ENCODE measurements around the gene ZNF426.
"Not testable (repeated sequence)": the region's sequence is repeated elsewhere in the genome, so short reads cannot be mapped to it uniquely, and the experiment has no call there.

The ZNF426 gene

DNA sequence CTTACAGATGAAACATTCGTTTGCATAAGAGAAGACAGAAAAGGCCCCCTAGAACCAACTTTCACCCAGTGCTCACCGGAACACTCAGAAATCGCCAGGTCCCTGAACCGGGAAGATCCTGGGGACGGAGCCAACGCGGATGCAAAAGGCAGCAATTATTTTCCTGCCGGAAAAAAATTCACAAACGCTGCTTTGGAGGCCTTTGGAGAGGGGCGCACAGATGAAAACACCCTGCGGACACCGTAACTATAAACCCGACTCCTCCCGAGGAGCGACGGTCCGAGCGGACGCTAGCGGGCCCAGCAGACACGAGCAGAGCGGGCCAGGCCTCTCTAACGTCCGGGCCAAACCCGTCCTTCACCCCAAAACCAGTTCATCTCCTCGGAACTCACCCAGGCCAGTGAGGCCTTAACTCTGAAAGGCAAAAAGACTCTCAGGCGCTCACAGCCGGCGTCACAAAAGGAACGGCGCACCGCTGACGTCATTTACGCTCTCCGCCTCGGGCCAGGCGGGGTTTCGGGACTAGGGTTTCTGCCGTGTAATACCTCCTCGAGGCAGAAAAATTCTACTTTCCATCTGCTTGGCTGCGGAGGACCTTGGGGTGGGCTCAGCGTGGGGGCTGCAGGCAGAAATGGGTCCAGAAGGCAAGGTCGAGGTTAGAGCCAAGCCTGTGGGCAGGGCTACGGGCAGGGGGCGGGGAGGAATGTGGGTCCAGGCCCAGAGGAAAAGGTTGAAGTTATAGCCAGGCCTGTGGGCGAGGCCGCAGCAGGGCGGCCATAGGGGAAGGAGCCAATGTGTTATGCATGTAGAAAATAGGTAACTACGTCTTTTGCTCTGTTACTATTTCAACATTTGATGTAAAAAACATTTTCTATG lies at the start of gene ZNF426:
TSS of gene ZNF426 (minus strand) at position 463 of the 876 bp plus-strand sequence. CDS start 2,413 bp downstream, outside the sequence.
- DNase-seq (ENCODE audit: low spot score): peak; percentile 56

DNA sequence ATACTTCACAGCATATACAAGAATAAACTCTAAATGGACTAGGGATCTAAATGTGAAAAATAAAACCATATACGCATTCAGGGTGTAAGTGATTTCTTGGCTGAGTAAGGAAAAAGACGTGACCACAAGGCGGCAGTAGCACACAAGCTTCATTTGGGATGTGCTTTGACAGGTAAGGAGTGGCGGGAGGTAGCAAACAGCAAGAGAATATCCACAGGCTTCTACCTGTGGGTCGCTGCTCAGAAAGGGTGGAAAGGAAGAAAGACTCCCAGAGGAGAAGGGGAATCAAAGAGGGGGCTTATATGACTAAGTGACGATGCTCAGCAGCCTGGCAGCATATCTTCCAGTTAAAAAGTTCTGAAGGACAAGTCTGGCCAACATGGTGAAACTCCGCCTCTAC lies 48.3 kb upstream of the ZNF426 start:
- DNase-seq (ENCODE audit: low spot score): peak; percentile 63

DNA sequence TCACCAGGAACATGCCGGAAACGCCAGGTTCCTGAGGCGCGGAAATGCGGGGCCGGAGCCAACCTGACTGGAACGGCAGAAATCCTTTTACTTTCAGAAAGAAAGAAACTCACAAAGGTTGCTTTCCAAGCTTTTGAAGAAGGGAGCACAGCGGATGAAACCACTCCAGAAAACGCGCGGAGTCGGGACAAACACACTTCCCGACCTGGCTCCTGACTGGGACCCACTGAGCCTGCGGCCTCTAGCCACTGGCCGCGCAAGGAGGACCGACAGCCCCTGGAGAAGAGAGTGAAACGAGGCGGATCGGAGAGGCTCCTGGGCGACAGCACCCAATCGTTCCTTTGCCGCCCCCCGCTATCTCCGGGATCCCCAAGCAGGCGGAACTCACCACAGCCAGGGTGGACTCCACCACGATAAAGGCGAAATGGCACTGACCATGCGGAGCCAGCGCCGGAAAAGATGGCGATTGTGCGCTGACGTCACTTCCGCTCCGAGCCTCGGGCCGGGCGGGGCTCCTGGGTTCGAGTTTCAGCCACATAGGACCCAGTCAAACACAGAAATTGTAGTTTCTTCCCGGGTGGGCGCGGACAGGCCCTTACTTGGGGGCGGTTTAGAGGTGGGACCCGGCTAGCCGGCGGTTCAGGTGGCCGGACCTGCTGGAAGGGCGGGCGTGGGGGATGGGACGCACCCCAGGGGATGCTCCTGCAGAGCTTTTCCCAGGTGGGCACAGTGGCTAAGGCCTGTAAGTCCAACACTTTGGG lies 45.8 kb upstream of the ZNF426 start, which contains the start of gene ZNF121:
TSS of gene ZNF121 (minus strand) at position 432 of the 761 bp plus-strand sequence. CDS start 16,407 bp downstream, outside the sequence.
- peak; percentile 82 for DNase-seq (ENCODE audit: low spot score)

DNA sequence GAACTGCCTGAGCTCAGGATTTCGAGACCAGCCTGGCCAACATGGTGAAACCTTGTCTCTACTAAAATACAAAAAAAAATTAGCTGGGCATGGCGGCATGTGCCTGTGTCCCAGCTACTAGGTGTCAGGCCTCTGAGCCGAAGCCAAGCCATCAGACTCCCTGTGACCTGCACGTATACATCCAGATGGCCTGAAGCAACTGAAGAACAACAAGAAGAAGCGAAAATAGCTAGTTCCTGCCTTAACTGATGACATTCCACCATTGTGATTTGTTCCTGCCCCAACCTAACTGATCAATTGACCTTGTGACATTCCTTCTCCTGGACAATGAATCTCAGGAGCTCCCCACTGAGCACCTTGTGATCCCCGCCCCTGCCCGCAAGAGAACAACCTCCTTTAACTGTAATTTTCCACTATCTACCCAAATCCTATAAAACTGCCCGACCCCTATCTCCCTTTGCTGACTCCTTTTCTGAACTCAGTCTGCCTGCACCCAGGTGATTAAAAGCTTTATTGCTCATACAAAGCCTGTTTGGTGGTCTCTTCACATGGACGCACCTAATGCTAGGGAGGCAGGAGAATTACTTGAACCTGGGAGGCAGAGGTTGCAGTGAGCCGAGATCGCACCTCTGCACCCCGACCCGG lies 43.8 kb upstream of the ZNF426 start:
- not testable (repeated sequence) for DNase-seq (ENCODE audit: low spot score)

DNA sequence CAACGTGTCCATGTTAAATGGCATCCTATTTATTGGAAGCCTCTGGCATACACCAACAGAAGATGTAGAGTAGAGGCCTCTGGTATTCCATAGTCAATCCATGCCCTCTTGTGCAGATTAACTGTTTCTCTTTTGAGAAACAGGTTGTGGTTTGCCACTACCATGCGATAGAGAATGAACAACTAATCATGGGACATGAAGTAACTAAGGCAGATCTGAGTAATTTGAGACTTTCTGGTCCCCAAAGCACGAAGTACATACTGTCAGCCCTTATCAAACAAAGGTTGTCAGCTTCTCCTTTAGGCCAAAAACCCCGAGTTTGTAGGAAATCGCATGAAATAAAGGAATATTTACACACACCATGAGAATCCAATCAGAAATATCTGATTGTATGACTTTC lies 42.3 kb upstream of the ZNF426 start:
- DNase-seq (ENCODE audit: low spot score): no peak

DNA sequence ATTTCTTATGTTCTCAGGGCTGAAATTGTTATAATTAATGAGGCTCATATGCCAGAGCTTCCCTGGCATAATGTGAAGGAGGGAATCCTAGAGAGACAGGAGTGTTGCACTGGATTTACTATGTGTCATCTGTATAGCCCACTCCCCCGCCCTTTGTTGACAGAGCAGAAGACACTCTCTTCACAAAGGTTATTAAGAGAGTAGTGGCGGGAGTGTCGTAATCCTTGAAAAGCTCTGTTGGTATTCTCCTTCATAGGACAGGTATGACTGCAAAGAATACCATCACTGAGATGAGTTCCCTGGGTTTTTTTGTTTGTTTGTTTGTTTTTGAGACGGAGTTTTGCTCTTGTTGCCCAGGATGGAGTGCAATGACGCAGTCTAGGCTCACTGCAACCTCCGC lies 31.8 kb upstream of the ZNF426 start:
- no peak for DNase-seq (ENCODE audit: low spot score)

DNA sequence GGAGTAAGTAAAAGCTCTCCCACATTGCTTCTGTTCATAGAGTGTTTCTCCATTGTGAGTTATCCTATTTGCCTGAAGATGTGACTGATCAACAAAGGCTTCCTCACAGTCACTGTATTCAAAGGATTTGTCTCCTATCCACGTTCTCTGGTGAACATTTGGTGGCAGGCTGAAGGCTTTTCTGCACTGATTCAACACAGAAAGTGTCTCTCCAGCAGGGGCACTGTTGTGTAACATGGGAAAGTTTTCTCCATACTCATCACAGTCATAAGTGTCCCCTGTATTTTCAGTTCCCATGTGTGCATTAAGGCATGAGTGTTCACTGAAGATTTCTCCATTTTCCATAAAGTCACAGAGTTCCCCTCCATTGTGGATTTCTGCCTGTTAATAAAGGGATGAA lies 28.3 kb upstream of the ZNF426 start:
- DNase-seq (ENCODE audit: low spot score): no peak

DNA sequence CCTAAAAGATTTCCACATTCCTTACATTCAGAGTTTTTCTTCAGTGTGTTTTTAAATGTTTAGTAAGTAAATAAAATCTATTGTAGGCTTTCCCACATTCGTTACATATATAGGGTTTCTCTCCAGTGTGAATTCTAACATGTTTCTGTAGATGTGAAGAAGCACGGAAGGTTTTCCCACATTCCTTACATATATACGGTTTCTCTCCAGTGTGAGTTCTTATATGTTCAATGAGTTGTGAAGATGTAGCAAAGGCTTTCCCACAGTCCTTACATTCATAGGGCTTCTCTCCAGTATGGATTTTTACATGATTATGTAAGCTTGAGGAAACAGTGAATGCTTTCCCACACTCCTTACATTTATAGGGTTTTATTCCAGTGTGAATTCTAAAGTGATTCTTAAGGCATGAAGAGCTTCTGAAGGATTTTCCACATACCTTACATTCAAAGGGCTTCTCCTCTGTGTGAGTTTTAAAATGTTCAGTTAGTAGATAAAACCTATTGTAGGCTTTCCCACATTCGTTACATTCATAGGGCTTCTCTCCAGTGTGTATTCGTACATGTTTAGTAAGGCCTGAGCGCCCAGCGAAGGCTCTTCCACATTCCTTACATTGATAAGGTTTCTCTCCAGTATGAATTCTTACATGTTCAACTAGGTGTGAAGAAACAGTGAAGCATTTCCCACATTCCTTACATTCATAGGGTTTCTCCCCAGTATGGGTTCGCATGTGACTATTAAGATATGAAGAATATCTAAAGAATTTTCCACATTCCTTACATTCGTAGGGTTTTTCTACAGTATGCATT lies 27.7 kb upstream of the ZNF426 start:
- DNase-seq (ENCODE audit: low spot score): no peak

DNA sequence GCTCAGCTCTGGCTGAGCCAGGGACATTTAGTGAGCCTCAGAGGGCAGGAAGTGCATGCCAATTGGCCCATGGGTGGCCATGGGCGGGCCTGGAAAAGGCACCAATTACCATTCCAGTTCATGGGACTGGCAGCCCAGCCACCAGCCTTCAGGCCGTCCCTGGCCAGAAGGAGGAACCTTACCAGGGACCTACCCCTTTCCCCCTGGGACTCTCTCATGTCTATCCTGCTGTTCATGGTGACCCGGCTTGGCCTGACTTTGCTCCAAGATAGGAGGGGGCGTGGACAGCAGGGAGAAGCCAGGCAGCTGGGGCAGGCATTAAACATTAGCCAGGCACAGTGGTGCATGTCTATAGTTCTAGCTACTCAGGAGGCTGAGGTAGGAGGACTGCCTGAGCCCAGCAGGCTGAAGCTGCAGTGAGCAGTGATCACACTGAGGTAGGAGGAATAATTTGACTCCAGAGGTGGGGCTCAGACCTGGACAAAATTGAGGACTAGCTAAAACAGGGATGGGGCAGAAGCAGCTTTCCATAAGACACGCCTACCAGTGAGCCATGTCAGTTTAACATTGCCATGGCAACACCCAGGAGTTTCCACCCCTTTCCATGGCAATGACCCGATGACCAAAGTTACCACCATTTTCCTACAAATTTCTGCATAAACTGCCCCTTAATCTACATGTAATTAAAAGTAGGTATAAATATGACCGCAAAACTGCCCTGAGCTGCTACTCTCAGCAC lies 14.3 kb upstream of the ZNF426 start:
- no peak for DNase-seq (ENCODE audit: low spot score)

DNA sequence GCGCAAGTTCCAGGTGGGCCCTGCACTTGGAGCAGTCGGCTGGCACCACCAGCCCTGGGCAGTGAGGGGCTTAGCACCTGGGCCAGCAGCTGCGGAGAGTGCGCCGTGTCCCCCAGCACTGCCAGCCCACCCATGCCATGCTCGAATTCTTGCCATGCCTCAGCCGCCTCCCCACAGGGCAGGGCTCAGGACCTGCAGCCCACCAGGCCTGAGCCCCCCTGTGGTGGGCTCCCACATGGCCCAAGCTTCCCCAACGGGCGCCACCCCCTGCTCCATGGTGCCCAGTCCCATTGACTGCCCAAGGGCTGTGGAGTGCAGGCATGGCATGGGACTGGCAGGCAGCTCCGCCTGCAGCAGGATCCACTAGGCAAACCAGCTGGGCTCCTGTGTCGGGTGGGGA lies 9.4 kb upstream of the ZNF426 start:
- DNase-seq (ENCODE audit: low spot score): no peak

DNA sequence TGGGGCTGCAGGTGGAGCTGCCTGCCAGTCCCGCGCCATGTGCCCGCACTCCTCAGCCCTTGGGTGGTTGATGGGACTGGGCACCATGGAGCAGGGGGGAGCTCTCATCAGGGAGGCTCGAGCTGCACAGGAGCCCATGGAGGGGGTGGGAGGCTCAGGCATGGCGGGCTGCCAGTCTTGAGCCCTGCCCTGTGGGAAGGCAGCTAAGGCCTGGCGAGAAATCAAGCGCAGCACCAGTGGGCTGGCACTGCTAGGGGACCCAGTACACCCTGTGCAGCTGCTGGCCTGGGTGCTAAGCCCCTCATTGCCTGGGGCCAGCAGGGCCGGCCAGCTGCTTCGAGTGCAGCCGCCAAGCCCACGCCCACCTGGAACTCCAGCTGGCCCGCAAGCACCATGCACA lies 2.8 kb upstream of the ZNF426 start:
- DNase-seq (ENCODE audit: low spot score): not testable (repeated sequence)

DNA sequence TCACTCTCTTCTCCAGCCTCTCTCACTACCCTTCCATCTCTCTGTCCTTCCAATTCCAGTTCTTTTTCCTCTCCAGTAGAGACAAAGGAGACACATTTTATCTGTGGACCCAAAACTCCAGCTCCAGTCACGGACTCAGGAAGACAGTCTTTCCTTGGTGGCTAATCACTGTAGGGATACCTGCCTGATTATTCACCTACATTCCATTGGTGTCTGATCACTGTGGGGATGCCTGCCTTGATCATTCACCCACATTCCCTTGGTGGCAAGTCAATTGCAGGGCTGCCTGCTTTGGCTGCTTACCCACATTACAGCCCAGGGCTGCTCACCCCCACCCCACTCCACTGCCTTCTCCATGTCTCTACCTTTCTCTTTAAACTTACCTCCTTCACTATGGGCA lies 1.5 kb upstream of the ZNF426 start:
- not testable (repeated sequence) for DNase-seq (ENCODE audit: low spot score)

DNA sequence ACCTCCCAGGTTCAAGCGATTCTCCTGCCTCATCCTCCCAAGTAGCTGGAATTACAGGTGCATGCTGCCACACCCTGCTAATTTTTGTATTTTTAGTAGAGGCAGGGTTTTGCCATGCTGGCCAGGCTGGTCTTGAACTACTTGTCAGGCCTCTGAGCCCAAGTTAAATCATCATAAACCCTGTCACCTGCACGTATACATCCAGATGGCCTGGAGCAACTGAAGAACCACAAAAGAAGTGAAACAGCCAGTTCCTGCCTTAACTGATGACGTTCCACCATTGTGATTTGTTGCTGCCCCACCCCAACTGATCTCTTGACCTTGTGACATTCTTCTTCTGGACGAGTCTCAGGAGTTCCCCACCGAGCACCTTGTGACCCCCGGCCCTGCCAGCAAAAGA lies 756 bp upstream of the ZNF426 start:
- DNase-seq (ENCODE audit: low spot score): not testable (repeated sequence)

DNA sequence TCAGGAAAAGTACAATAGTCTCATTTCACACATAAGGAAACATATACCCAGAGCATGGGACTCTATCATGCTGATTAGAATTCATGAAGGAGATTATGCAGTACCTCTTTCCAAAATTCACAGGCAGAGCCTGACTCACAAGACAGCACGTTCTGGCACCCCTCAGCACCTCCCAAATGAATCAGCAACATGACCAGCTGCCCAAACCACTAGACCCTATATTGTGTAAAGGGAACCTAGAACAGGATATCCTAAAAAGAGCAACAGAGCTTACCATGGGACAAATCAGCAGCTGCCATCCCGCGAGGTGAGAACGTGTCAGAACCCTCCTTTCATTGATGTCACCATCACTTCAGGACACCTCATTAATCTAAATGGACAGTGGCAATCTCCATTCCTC lies 2.5 kb downstream of the ZNF426 start:
- DNase-seq (ENCODE audit: low spot score): no peak

DNA sequence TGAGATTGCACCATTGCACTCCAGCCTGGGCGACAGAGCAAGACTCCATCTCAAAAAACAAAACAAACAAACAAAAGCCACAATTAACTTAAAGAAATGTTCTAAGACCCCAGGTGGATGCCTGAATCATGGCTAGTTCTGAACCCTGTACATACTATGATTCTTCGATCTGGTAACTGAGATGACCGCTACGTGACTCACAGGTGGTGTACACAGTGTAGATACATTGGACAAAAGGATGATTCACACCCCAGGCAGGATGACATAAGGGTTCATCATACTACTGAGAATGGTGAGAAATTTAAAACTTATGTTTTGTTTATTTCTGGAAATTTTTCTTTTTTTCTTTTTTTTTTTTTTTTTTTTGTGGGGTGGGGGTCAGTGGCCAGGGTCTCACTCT lies 6.5 kb downstream of the ZNF426 start:
- no peak for DNase-seq (ENCODE audit: low spot score)

DNA sequence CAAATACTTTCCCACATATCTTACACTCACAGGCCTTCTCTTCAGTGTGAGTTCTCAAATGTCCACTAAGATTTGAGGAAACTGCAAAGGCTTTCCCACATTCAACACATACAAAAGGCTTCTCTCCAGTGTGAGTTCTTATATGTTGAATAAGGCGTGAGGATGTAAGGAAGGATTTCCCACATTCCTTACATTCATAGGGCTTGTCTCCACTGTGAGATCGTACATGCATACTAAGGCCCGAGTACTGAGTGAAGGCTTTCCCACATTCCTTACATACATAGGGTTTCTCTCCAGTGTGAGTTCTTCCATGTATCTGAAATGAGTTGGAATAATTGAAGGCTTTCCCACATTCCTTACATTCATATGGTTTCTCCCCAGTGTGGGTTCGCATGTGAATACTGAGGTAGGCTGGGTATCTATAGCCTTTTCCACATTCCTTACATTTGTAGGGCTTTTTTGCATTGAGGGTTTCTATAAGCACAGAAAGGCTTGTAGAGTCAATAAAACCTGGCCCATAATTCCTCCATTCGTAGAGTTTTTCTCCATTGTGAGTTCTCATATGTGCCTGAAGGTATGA lies 9.6 kb downstream of the ZNF426 start:
- DNase-seq (ENCODE audit: low spot score): no peak

DNA sequence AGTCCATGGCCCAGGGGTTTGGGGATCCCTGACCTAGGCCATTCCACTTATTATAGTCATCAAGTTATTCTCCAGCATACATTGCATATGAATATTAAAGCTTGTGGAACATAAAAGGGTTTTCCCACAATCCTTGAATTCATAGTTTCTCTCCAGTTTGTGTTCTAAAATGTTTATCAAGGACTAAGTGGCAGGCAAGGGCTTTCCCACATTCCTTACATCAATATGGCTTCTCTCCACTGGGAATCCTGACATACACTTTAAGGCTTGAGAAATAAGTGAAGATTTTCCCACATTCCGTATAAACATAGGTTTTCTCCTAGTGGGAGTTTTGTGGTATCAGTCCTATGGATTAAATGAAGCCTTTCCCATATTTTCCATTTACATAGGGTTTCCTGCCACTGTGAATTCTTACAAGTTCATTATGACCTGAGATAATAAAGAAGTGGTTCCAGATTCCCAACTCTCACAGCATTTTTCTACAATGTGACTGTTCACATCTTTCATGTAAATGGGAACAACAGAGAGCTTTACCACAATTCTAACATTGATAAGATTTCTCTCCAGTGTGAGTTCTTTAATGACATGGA lies 14.5 kb downstream of the ZNF426 start:
- DNase-seq (ENCODE audit: low spot score): no peak

DNA sequence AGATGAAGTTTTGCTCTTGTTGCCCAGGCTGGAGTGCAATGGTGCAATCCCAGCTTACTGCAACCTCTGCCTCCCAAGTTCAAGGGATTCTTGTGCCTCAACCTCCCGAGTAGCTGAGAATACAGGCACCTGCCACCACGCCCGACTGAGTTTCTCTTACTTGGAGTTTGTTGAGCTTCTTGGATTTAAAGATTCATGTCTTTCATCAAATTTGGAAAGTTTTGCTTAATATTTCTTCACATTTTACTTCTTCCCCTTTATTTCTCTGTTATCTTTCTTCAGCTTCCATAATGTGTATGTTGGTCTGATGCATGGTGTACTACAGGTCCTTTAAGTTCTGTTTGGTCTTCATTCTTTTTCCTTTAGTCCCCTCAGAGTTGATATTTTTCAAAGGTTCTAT lies 31.2 kb downstream of the ZNF426 start:
- DNase-seq (ENCODE audit: low spot score): no peak

DNA sequence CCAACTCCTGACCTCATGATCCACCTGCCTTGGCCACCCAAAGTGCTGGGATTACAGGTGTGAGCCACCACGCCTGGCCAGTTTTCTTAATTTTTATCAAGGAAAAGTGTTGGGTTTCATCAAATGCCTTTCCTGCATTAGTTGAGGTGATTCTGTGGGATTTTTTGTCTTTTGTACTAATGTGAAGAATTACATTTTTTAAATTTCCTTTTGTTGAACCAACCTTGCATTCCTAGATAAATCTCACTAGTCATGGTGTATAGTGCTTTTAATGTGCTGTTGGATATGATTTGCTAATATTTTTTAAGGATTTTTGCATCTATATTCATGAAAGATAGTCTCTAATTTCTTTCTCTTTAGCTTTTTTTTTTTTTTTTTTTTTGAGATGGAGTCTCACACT lies 37.6 kb downstream of the ZNF426 start:
- DNase-seq (ENCODE audit: low spot score): no peak

DNA sequence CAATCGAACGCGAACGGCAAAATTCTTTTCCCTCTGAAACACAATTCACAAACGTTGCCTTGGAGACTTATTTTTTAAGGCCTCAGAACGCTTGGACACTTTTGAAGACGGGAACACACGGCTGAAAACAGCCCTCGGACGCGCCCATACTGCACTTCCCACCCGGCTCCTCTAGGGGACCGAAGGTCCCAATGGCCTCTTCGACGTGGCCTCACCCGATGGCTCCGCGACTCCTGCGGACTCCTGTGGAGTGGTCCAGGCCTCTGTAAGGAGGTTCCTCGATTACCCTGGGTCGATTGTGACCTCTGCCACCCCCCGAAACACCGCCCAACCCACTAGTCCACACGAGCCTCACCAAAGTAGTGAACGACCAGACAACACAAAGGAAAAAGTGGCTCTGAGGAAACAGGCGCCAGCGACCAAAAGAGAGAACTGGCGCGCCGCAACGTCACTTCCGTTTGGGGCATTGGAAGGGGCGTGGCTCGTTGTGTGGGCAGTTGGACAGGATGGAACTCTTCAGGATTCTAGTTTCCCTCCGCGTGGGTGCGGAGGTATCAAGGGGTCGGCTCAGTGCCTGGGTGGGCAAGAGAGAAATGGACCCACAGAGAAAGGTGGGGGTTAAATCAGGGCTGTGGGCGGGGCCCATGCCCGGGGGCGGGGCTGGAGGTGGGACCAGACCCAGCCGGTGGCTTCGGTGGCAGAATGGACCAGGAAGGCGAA lies 40.1 kb downstream of the ZNF426 start, which contains the start of gene ZNF560:
TSS of gene ZNF560 (minus strand) at position 434 of the 720 bp plus-strand sequence. CDS start 23,303 bp downstream, outside the sequence.
- no peak for DNase-seq (ENCODE audit: low spot score)

All from hematopoietic multipotent progenitor cell treated with erythropoietin and hydrocortisone succinate and interleukin-3 and kit ligand, for 17 days (in vitro differentiated cells).